ENCODE results near the gene KCNH8.

GRCh38 chr3:19456738-19457137, 308.4 kb downstream of the KCNH8 start:
- TF ChIP-seq CTCF (IDR thresholded peaks at IDR 0.05) (no peak), POLR2AphosphoS5 (IDR thresholded peaks at IDR 0.05) (no peak), POLR2A (IDR thresholded peaks at IDR 0.05) (no peak)

All from prostate gland (tissue), 2 donors.